Fibroblast of lung (primary cell): ENCODE data around the gene OLFML1.

Experiments
- EZH2 ChIP-seq: IDR thresholded peaks from 2 replicates; pipeline ENCODE4 v1.5.1; 2012; ENCODE audit warnings: low read length, control low read depth, mild to moderate bottlenecking; ENCODE audit errors: missing control alignments
- TF ChIP-seq, protein P1 (sequence below), 2 donors: IDR thresholded peaks in 1 of 2; conservative IDR thresholded peaks in 1 of 2; 1 replicate in 1 of 2; 2 replicates in 1 of 2; pipeline ENCODE4 v1.5.1; 2011 to 2012; ENCODE audit warnings: low read length in 2 of 2, control low read depth in 1 of 2, inconsistent platforms in 1 of 2, low read depth in 1 of 2, mild to moderate bottlenecking in 1 of 2

DNA sequence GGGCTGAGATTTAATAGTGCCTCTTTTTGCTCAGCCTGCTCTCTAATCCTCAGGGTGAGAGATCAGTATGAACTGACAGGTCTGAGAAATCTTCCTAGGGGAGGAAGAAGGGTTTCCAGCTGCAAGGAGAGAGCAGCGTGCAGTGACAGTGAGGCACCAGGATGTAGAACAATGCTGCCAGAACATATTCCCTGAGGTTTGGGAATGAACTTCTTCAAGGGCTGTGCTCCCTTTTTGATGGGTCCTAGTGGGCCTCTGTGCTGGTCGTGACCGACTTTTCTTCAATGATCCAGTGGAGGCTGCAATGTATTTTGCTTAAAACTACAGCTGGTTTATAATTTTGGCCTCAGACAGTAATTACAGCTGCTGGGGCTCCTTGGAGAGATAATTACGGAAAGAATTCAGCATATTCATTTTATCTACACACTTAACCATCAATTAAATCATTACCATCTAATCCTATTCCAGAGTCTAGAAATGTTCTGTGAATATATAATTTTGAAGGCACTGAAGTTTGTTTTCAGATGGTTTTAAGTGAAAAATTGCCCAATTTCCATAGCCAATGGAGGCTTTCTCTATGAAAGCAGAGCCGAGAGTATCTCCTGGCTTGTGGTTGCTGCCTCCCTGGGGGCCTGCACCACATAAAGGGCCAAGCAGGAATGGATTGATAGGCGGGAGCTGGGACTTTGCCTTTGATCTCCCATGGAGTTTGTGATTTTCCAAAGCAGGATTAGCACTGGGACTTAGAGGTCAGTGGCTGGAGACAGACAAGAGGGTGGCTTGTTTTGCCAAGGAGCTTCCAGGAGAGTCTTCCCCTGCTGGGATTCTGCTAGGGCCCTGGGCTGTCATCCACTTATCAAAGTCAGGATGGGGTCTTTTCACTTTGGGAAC, 41.0 kb upstream of the OLFML1 start:
- TF ChIP-seq, protein P1, sequence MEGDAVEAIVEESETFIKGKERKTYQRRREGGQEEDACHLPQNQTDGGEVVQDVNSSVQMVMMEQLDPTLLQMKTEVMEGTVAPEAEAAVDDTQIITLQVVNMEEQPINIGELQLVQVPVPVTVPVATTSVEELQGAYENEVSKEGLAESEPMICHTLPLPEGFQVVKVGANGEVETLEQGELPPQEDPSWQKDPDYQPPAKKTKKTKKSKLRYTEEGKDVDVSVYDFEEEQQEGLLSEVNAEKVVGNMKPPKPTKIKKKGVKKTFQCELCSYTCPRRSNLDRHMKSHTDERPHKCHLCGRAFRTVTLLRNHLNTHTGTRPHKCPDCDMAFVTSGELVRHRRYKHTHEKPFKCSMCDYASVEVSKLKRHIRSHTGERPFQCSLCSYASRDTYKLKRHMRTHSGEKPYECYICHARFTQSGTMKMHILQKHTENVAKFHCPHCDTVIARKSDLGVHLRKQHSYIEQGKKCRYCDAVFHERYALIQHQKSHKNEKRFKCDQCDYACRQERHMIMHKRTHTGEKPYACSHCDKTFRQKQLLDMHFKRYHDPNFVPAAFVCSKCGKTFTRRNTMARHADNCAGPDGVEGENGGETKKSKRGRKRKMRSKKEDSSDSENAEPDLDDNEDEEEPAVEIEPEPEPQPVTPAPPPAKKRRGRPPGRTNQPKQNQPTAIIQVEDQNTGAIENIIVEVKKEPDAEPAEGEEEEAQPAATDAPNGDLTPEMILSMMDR (conservative IDR thresholded peaks at IDR 0.05 in 1 of 2, IDR thresholded peaks at IDR 0.05 in 1 of 2; ENCODE audit: low read depth in 1 of 2, low read length in 2 of 2), result no peak
- TF ChIP-seq EZH2, result no peak
